Measurements from ENCODE around the gene OR4X1.
"Not testable (repeated sequence)": the region's sequence is repeated elsewhere in the genome, so short reads cannot be mapped to it uniquely, and the experiment has no call there.

OR4X1 gene, protein sequence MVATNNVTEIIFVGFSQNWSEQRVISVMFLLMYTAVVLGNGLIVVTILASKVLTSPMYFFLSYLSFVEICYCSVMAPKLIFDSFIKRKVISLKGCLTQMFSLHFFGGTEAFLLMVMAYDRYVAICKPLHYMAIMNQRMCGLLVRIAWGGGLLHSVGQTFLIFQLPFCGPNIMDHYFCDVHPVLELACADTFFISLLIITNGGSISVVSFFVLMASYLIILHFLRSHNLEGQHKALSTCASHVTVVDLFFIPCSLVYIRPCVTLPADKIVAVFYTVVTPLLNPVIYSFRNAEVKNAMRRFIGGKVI

DNA sequence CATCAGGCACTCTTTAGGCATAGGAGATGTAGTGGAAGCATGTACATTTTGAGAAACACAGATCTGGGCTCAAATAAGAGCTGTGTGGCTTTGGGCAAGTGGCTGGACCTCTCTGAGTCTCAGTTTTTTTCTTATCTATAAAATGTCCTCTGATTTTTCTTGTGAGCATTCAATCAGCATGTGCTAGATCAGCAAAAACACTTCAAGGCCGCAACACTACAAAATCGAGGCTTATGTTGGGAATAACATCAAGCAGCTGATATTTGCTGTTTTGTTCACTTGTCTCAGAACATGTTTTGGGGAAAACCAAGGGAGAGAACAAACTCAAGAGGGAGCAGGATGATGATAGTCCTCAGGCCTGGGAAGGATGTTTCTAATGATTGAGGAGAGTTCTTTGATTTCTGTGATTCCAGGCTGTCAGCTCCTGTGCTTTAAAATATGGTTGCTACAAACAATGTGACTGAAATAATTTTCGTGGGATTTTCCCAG, at the start of gene OR4X1:
TSS of gene OR4X1 (plus strand) at position 439 of the 489 bp plus-strand sequence. CDS start at position 439, 0 bp downstream.
- intact Hi-C loops (cut with DNase I; ENCODE audit: low total_unique reads) = no loop called here
- no peaks in the 10 kb centered on the region for H3K9me3 ChIP-seq
- no peak within 1 kb of the TSS for H3K4me3 ChIP-seq
- H3K27ac ChIP-seq = no peak within 1 kb of the TSS
- no peaks in the 10 kb centered on the region for H3K36me3 ChIP-seq
- TF ChIP-seq CTCF (IDR thresholded peaks at IDR 0.05) = no peak
- DNase-seq = no peak
- H3K4me1 ChIP-seq = no peaks in the 10 kb centered on the region
- no peaks in the 10 kb centered on the region for H3K27me3 ChIP-seq

DNA sequence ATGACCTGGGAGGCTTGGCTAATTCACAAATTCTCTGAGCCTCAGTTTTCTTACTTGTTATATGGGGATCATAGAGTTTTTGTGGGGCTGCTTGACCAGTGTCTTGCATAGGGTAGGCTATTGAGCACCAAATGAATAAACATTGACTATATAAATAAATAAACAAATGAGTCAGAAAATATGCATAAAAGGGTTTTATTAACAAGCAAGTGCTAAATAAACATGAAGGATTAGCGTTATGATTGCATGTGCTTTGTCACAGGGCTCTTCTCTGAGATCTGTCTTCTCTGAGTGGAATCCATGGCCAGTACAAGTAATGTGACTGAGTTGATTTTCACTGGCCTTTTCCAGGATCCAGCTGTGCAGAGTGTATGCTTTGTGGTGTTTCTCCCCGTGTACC, 47.2 kb upstream of the OR4X1 start, which contains the start of gene OR4B1:
TSS of gene OR4B1 (plus strand) at position 301 of the 400 bp plus-strand sequence. CDS start at position 301, 0 bp downstream.
- Histone ChIP-seq H3K9me3 (no peaks in the 10 kb centered on the region), H3K4me1 (no peaks in the 10 kb centered on the region), H3K36me3 (no peaks in the 10 kb centered on the region), H3K27ac (no peak within 1 kb of the TSS), H3K27me3 (no peaks in the 10 kb centered on the region), H3K4me3 (no peak within 1 kb of the TSS)
- TF ChIP-seq CTCF (IDR thresholded peaks at IDR 0.05) = no peak
- intact Hi-C loops (cut with DNase I; ENCODE audit: low total_unique reads) = no loop called here
- DNase-seq = no peak

DNA sequence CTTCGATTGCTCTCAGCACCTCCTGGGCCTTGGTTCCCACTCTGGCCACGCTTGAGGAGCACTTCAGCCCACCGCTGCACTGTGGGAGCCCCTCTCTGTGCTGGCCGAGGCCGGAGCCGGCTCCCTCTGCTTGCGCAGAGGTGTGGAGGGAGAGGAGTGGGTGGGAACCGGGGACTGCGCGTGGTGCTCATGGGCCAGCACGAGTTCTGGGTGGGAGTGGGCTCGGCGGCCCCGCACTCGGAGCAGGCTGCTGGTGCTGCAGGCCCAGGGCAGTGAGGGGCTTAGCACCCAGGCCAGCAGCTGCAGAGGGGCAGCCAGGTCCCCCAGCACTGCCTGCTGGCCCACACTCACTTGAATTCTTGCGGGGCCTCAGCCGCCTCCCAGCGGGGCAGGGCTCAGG, 34.9 kb upstream of the OR4X1 start:
- no peak for DNase-seq
- H3K4me3 ChIP-seq = no peak overlapping the region
- no peak overlapping the region for H3K27ac ChIP-seq
- H3K9me3 ChIP-seq = peaks cover 0 to 26% (median 9%) of the 10 kb centered on the region in 3 donors
- TF ChIP-seq CTCF (IDR thresholded peaks at IDR 0.05) = no peak
- H3K4me1 ChIP-seq = no peaks in the 10 kb centered on the region
- H3K27me3 ChIP-seq = no peaks in the 10 kb centered on the region
- H3K36me3 ChIP-seq = no peaks in the 10 kb centered on the region
- intact Hi-C loops (cut with DNase I; ENCODE audit: low total_unique reads) = loop anchor here (10.0 kb wide), 1 partner anchor 64 kb away; no protein-coding TSS in a partner anchor

GRCh38 chr11:48230057-48230456, 33.6 kb upstream of the OR4X1 start:
- peaks cover 0 to 26% (median 9%) of the 10 kb centered on the region in 3 donors for H3K9me3 ChIP-seq
- H3K27me3 ChIP-seq; H3K4me3 ChIP-seq; H3K4me1 ChIP-seq; H3K27ac ChIP-seq; DNase-seq; H3K36me3 ChIP-seq; intact Hi-C loops (cut with DNase I; ENCODE audit: low total_unique reads): not testable (repeated sequence)

GRCh38 chr11:48237727-48238126, 25.9 kb upstream of the OR4X1 start:
- Histone ChIP-seq H3K4me3 (no peak overlapping the region), H3K4me1 (no peaks in the 10 kb centered on the region), H3K27me3 (no peaks in the 10 kb centered on the region), H3K36me3 (no peaks in the 10 kb centered on the region), H3K9me3 (no peaks in the 10 kb centered on the region), H3K27ac (no peak overlapping the region)
- no peak for TF ChIP-seq CTCF (IDR thresholded peaks at IDR 0.05)
- intact Hi-C loops (cut with DNase I; ENCODE audit: low total_unique reads) = no loop called here
- DNase-seq = no peak

GRCh38 chr11:48242501-48242900, 21.2 kb upstream of the OR4X1 start:
- no peak for DNase-seq
- intact Hi-C loops (cut with DNase I; ENCODE audit: low total_unique reads) = no loop called here
- no peaks in the 10 kb centered on the region for H3K27me3 ChIP-seq
- no peaks in the 10 kb centered on the region for H3K36me3 ChIP-seq
- H3K27ac ChIP-seq = no peak overlapping the region
- no peak for TF ChIP-seq CTCF (IDR thresholded peaks at IDR 0.05)
- H3K4me1 ChIP-seq = no peaks in the 10 kb centered on the region
- H3K4me3 ChIP-seq = no peak overlapping the region
- no peaks in the 10 kb centered on the region for H3K9me3 ChIP-seq

All from tibial artery (tissue), 4 donors.